Skin epidermis (tissue), 12 donors: ENCODE results near the gene ANKRD13C.
A peak's percentile ranks its signal among the peaks of the same experiment; 100 is the strongest.

ENCODE experiments used
- H3K27ac ChIP-seq, 21 experiments: fragments of 200-600 bp; sonication (generic) in 11 of 21; one replicate each; pipeline ENCODE4 v1.5.0; 2020; ENCODE audit warnings: mild to moderate bottlenecking in 3 of 21, inconsistent platforms in 2 of 21, moderate library complexity in 2 of 21
- H3K4me3 ChIP-seq, 7 experiments: fragments of 200-600 bp; sonication (generic) in 2 of 7; one replicate each; pipeline ENCODE4 v1.5.0; 2020; ENCODE audit warnings: inconsistent platforms in 2 of 7, mild to moderate bottlenecking in 2 of 7, moderate library complexity in 1 of 7

The ANKRD13C gene

DNA sequence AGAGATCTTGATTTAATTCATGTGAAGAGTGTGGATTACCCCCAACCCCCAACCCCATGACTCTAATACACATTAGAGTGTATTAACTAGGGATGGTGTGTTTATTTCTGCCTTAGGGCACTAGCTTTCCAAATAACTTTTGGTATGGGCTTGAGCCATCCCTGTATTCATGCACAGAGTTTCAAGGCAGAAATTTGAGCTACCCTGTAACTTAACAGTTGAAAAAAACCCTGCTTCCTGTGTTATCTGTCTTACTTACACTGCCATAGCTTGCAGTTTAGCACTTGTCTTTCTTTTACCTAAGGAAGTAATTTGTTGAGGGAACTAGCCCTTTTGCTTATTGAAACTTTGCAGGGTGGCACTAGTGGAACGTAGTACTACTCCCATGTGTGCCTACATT is 127.1 kb downstream of the ANKRD13C start:
- H3K4me3 ChIP-seq: no peak overlapping the region
- peak overlapping the region in 1 of 21 experiments; percentile 5 for H3K27ac ChIP-seq

GRCh38 chr1:70224954-70225353 is 129.6 kb downstream of the ANKRD13C start:
- H3K27ac ChIP-seq: no peak overlapping the region
- no peak overlapping the region for H3K4me3 ChIP-seq

DNA sequence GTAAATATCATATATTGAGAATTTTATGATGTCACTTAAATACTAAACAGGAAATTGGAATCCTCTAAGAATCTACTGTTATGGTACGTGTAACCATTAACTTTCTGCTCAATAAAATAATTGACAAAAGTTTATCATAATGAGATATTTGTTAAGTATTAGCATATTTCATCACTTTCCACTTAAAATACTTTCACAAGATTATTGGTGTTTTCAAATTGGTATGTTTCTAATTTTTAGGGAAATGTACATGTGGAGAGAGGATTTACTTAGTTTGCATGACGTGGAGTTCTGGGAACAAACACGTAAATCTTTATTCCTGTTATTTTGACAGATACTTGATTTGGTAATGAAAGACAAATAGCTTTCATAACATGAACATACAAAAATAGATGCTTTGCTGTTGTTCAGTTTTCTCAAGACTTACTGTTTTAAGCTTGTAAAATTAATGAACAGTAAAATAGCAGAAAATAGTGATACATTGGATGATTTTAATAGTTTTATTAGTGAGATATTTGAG is 131.7 kb downstream of the ANKRD13C start:
- Histone ChIP-seq H3K4me3 (peak overlapping the region in 4 of 7 experiments; percentile 65 to 75 (median 70)), H3K27ac (peak overlapping the region in 13 of 21 experiments; percentile 85 to 99 (median 94))

- H3K4me3 ChIP-seq: peak within 1 kb of the TSS; percentile 53 to 87 (median 73)
- peak within 1 kb of the TSS; percentile 80 to 99 (median 93) for H3K27ac ChIP-seq
Observed at GRCh38 chr1:70221238-70222121, 133.0 kb downstream of the ANKRD13C start, which contains the start of gene SRSF11. Gene SRSF11 (plus strand): TSS chr1:70221380. CDS start chr1:70221637, 257 bp downstream.

- peak overlapping the region in 20 of 21 experiments; percentile 63 to 99 (median 93) for H3K27ac ChIP-seq
- peak overlapping the region; percentile 53 to 87 (median 73) for H3K4me3 ChIP-seq
Observed at GRCh38 chr1:70220517-70221237, 133.8 kb downstream of the ANKRD13C start.

GRCh38 chr1:70220015-70220414 is 134.5 kb downstream of the ANKRD13C start:
- Histone ChIP-seq H3K27ac (peak overlapping the region in 1 of 21 experiments; percentile 92), H3K4me3 (no peak overlapping the region)

- Histone ChIP-seq H3K27ac (no peak overlapping the region), H3K4me3 (no peak overlapping the region)
Observed at GRCh38 chr1:70211541-70211940, 143.0 kb downstream of the ANKRD13C start.

DNA sequence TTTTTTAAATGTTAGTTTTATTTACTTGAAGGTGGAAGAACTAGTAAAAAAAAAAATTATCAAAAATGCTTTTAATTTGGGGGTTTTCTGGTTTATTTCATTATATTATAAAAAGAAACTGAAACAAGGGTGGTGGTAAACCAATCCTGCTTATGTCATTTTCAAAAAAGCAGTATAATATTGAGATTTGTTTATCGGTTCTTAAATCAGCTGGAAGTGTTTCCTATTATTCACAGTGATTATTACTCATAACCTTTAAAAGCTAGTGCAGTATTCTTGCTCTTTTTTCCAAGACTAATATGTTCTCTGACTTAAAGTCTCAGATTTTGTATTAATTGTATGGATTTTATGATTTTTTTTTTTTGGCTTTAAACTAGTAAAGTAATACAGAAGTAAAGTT is 143.7 kb downstream of the ANKRD13C start:
- H3K27ac ChIP-seq: peak overlapping the region in 1 of 21 experiments; percentile 3

More for the DNA sequence above, 143.7 kb downstream of the ANKRD13C start:
- no peak overlapping the region for H3K4me3 ChIP-seq
